ENCODE measurements around the gene RYR2. TPM values are rescaled to one million over a fixed set of nuclear protein-coding genes. Genes with fewer than 3 reads are reported as not detected.

The RYR2 gene
- total RNA-seq, 4 donors from 2014 or later, result 0.23 to 4.6 (median 0.89) TPM

- TF ChIP-seq CTCF (IDR thresholded peaks at IDR 0.05) (no peak), POLR2A (IDR thresholded peaks at IDR 0.05) (no peak)
- no peaks in the 10 kb centered on the region for H3K27me3 ChIP-seq
- H3K36me3 ChIP-seq, result no peaks in the 10 kb centered on the region
- no peaks in the 10 kb centered on the region for H3K4me1 ChIP-seq
- WGBS, 2 donors, result 67 to 82% methylated on average over 2 of the region's 2 CpGs
- intact Hi-C loops (cut with DNase I), result no loop called here
- no peak for DNase-seq
- no peak overlapping the region for H3K4me3 ChIP-seq
- no peaks in the 10 kb centered on the region for H3K9me3 ChIP-seq
- H3K27ac ChIP-seq, result no peak overlapping the region
These were observed 659.5 kb downstream of the RYR2 start for GRCh38 chr1:237701534-237701933.

GRCh38 chr1:237702161-237702560 lies 660.2 kb downstream of the RYR2 start:
- Histone ChIP-seq H3K27ac (no peak overlapping the region), H3K36me3 (no peaks in the 10 kb centered on the region), H3K27me3 (no peaks in the 10 kb centered on the region), H3K9me3 (no peaks in the 10 kb centered on the region), H3K4me1 (no peaks in the 10 kb centered on the region), H3K4me3 (no peak overlapping the region)
- 66 to 79% methylated on average over 2 of the region's 2 CpGs for WGBS, 2 donors
- TF ChIP-seq POLR2A (IDR thresholded peaks at IDR 0.05) (no peak), CTCF (IDR thresholded peaks at IDR 0.05) (no peak)
- intact Hi-C loops (cut with DNase I), result no loop called here
- no peak for DNase-seq

- Histone ChIP-seq H3K36me3 (no peaks in the 10 kb centered on the region), H3K27me3 (no peaks in the 10 kb centered on the region), H3K4me1 (no peaks in the 10 kb centered on the region), H3K9me3 (no peaks in the 10 kb centered on the region), H3K4me3 (no peak overlapping the region), H3K27ac (no peak overlapping the region)
- DNase-seq, result no peak
- 60 to 65% methylated on average over 4 of the region's 4 CpGs for WGBS, 2 donors
- intact Hi-C loops (cut with DNase I), result no loop called here
- TF ChIP-seq CTCF (IDR thresholded peaks at IDR 0.05) (no peak), POLR2A (IDR thresholded peaks at IDR 0.05) (no peak)
These were observed 663.5 kb downstream of the RYR2 start for GRCh38 chr1:237705462-237705861.

GRCh38 chr1:237709355-237709754 lies 667.4 kb downstream of the RYR2 start:
- H3K27ac ChIP-seq, result no peak overlapping the region
- no peaks in the 10 kb centered on the region for H3K9me3 ChIP-seq
- no peaks in the 10 kb centered on the region for H3K27me3 ChIP-seq
- no peaks in the 10 kb centered on the region for H3K36me3 ChIP-seq
- TF ChIP-seq POLR2A (IDR thresholded peaks at IDR 0.05), result no peak
- TF ChIP-seq CTCF (IDR thresholded peaks at IDR 0.05), result no peak
- WGBS, 2 donors, result 53 to 64% methylated on average over 3 of the region's 3 CpGs
- no peak for DNase-seq
- no peaks in the 10 kb centered on the region for H3K4me1 ChIP-seq
- no peak overlapping the region for H3K4me3 ChIP-seq
- intact Hi-C loops (cut with DNase I), result no loop called here

GRCh38 chr1:237711281-237711680 lies 669.3 kb downstream of the RYR2 start:
- TF ChIP-seq POLR2A (IDR thresholded peaks at IDR 0.05) (no peak), CTCF (IDR thresholded peaks at IDR 0.05) (no peak)
- no peak for DNase-seq
- Histone ChIP-seq H3K4me3 (no peak overlapping the region), H3K27me3 (no peaks in the 10 kb centered on the region), H3K36me3 (no peaks in the 10 kb centered on the region), H3K9me3 (no peaks in the 10 kb centered on the region), H3K27ac (no peak overlapping the region), H3K4me1 (no peaks in the 10 kb centered on the region)
- intact Hi-C loops (cut with DNase I), result no loop called here
- WGBS, 2 donors, result 73 to 74% methylated on average over 3 of the region's 3 CpGs

All from esophagus squamous epithelium (tissue), 5 donors.